Inferior parietal cortex (tissue), 1 donor: ENCODE results near the gene KLHL40.
A peak's percentile ranks its signal among the peaks of the same experiment; 100 is the strongest.

Experiments
- DNase-seq: peaks from one replicate; pipeline ENCODE4 v3.0.0-alpha.2; 2016; ENCODE audit errors: extremely low spot score

KLHL40 gene

DNA sequence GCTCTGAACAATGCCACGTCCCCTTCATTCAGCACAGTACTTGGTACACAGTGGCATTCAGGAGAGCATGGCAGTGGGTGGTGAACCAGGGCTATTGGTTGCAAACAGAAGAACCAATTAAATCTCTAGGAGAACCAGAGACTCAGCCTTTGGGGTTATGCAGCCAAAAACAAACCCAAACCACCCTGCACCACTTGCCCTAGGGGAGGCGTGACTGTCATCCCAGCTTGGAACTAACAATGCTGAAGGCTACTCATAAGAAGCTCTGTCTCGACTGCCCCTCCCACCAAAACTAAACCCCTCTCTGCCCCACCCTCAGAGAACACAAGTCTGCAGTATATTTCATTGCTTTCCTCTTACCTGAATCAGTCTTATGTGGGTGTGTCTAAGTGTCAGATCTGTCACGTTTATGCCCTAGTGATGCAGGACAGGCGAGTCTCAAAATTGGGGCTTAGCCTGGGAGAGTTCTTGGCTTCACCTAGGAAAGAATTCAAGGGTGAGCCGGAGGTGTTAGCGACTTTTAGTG is 15.2 kb upstream of the KLHL40 start:
- DNase-seq, result no peak

DNA sequence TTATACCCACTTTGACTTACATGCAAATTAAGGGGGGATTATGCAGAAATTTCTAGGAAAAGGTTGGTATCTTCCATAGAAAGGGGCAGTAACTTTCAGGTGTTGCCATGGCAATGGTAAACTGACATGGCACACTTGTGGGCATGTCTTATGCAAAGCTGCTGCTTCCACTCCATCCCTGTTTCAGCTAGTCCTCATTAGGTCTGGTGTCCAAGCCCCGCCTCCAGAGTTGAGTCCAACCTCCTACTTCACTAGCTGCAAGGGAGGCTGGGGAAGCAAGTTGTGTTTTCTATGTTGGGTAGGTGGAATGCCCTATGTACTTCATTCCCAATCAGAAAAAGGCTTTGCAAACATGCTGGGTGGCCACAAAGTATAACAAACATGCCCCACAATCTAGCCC is 14.7 kb upstream of the KLHL40 start:
- DNase-seq, result no peak

DNA sequence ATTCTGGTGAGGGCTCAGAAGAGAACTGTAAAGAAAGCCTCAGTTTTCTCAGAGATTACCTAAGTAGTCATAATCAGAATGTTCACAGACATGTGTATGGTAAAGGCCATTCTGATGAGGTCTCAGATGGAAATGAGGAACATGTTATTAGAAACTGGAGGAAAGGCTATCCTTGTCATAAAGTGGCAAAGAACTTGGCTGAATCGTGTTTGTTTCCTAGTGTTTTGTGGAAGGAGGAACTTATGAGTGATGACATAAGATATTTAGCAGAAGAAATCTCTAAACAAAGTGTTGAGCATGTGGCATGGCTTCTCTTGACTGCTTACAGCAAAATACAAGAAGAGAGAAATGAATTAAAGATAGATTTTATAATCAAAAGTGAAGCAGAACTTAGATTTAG is 12.8 kb upstream of the KLHL40 start:
- DNase-seq, result no peak

- DNase-seq, result no peak
Measured at GRCh38 chr3:42673082-42673481, 12.3 kb upstream of the KLHL40 start.

- DNase-seq, result no peak
Measured at GRCh38 chr3:42674146-42674545, 11.2 kb upstream of the KLHL40 start.

- DNase-seq, result no peak
Measured at GRCh38 chr3:42675909-42676308, 9.4 kb upstream of the KLHL40 start.

DNA sequence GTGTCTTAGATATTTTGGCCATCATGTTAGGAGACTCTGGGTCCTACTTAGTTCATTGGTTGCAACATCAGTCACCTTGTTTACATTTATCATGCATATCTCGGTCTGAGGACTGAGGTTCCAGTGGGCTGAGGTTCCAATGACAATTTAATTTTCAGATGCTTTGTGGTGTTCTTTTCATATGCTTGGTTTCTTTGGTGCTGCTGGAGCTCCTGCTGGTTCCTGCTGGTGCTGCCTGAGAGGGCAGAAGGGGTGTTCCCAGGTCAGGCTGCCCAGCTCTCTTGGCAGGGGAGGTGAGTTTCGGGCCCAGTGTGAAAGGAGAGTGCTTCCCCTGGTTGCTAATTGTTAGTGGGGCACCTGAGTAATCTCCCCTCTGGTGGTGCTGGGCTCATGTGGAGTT is 6.9 kb upstream of the KLHL40 start:
- DNase-seq, result no peak

DNA sequence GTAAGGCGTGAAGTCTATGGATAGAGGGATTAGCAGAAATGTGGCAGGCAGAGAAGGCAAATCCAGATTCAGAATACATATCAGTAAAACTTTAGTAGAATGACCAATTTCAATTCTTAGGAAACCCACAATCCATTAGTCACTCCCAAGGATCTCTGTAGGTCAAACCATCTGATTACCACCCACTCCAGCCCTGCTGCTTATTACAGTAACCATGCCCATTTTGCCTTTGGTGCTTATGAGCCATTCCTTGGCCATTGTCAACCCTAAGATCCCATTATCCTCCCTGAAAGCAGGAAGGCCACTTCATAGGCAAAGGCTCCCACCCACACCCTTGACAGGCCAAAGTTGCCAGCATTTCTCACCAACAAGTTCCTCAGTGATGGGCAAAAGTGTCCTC is 5.1 kb upstream of the KLHL40 start:
- DNase-seq, result no peak

GRCh38 chr3:42680806-42681205 is 4.5 kb upstream of the KLHL40 start:
- DNase-seq, result no peak

DNA sequence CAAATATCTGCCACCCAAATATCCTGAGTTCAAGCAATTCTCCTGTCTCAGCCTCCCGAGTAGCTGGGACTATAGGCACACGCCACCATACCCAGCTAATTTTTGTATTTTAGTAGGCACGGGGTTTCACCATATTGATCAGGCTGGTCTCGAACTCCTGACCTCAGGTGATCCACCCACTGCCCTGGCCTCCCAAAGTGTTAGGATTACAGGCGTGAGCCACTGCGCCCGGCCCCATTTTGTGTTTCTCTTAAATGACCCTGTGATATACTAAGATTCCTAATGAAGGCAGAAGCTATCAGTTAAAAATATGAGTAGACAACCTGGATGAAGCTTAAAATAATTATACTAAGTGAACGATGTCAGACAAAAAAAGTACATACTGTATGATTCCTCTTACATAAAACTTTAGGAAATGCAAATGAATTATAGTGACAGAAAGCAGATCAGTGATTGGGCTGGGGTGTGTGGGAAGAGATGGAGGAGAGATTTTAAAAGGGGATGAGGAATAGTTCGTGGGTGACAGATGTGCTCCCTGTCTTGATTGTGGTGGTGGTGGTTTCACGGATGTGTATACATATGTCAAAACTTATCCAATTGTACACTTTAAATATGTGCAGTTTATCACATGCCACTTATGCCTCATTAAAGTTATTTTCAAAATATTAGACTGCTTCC is 3.8 kb upstream of the KLHL40 start:
- DNase-seq, result no peak

- DNase-seq, result no peak
Measured at GRCh38 chr3:42682301-42683070, 2.9 kb upstream of the KLHL40 start.

GRCh38 chr3:42683875-42684598 is 1.3 kb upstream of the KLHL40 start:
- peak; percentile 72 for DNase-seq

DNA sequence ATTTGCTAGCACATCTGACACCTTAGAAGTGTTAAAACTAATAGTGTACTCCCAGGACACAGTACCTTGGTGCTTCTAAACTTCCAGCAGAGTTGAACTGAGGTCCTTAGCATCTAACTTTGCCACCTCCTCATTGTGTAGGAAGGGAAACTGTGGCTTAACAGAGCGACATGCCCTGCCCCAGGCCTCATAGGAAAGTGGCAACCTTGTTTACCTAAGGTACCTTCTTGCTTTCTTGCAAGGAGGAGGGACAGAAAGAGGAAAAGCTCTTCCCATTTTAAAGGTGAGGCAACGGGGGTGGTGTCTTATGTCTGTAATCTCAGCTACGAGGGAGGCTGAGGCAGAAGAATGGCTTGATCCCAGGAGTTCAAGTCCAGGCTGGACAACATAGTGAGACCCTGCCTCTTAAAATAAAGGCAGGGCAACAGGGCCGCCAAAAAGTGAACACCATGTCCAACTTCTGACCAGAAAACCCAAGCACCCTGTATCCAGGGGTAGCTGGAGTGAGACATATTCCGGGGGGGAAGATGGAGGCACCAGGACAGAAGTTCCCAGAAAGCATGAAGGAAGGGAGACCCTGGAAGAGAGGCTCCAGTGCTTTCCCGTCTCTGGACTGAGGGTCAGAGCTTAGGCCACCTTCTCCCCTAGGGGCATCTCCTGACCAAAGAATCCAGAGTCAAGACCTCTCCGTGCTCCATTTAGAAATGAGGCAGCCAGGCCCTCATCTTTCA is 540 bp upstream of the KLHL40 start:
- DNase-seq, result no peak

DNA sequence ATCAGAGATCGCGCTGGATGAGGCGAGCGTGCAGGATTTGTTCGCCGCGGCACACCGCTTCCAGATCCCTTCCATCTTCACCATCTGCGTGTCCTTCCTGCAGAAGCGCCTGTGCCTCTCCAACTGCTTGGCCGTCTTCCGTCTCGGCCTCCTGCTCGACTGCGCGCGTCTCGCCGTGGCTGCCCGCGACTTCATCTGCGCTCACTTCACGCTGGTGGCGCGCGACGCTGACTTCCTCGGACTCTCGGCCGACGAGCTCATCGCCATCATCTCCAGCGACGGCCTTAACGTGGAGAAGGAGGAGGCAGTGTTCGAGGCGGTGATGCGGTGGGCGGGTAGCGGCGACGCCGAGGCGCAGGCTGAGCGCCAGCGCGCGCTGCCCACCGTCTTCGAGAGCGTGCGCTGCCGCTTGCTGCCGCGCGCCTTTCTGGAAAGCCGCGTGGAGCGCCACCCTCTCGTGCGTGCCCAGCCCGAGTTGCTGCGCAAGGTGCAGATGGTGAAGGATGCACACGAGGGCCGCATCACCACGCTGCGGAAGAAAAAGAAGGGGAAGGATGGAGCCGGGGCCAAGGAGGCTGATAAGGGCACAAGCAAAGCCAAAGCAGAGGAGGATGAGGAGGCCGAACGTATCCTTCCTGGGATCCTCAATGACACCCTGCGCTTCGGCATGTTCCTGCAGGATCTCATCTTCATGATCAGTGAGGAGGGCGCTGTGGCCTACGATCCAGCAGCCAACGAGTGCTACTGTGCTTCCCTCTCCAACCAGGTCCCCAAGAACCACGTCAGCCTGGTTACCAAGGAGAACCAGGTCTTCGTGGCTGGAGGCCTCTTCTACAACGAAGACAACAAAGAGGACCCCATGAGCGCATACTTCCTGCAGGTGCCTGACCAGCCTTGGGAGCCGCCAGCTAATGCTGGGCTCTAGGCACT is 819 bp downstream of the KLHL40 start:
- no peak for DNase-seq

DNA sequence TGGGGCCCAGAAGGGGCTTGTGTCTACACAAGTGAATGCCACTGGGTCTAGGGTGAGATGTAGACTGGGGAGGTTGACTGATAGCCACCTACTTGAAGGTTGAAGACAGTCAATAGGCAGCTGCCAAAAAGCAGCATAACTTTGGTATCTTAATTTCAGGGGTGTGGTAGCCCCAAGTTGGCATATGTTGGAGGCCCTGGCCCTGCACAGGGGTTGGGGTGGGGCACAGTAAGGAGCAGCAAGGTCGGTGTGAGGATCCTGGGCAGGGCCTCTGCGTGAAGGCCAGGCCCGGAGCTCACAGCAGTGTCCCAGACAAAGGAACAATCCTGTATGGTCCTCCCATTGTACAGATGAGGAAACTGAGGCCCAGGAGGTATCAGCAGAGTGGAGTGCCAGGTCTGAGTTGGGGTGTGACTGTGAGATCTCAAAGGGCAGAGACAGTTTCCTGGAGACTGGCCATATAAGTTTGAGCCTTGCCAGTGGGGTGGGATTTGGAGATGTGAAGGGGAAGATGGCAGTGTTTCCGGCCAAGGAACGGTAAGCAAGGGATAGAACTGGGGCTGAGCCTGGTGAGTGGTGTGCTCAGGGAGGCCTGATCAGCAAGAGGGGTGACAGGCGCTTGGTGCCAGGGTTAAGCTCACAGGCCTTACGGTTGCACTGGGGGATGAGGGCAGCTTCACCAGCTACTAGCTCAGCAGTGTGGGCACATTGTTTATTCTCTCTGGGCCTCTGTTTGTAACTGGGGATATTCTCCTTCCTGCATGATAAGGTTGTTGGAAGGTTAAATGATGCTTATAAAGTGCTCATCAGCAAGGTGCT is 1.7 kb downstream of the KLHL40 start:
- DNase-seq, result no peak

DNA sequence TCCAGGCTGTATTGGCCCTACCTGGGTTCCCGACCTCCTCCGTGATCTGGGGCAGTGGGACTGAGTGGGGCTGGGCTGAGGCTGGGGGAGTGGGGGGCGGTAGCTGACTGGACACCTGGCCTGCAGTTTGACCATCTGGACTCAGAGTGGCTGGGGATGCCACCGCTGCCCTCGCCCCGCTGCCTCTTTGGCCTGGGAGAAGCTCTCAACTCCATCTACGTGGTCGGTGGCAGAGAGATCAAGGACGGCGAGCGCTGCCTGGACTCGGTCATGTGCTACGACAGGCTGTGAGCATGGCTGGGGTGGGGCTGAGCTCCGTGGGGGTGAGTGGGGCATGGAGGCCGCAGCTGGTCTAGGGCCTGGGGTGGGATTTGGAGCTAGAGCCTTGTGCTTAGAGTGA is 2.7 kb downstream of the KLHL40 start:
- DNase-seq, result no peak

GRCh38 chr3:42688487-42689420 is 3.4 kb downstream of the KLHL40 start:
- no peak for DNase-seq

DNA sequence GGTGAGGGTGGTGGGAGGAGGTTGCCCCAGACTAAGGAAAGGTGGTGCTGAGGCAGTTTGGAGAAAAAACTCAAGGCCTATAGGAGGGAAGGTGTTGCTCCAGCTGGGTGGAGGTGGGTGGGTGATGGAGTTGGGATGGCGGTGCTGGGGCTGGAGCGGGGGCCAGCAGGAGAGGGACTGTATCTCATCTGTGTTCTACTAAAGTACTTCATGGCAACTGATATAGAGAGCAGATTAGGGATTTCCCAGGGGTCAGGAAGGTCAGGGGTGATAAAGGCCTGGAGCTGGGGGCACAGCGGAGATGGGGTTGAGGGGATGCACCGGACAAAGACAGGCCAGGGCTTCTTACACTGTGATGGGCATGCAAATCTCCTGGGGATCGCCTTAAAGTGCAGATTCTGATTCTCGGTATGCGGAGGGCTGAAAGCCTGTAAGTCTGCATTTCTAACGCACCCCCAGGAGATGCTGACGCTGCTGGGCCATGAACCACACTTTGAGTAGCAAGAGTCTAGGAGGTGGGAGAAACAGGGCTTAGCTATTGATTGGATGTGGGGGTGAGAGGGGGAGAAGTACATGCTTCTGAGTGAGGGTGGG is 4.2 kb downstream of the KLHL40 start:
- DNase-seq, result no peak
